Activated CD8-positive, alpha-beta memory T cell treated with anti-CD3 and anti-CD28 coated beads, Interleukin-2, amount 50 U/mL, for 4 hours (primary cell): Measurements from ENCODE around the gene FRMD4A.

Source experiments
- DNase-seq: peaks from one replicate; pipeline ENCODE4 v3.0.0-alpha.2; 2020

The FRMD4A gene

GRCh38 chr10:14004536-14004935 is 326.2 kb downstream of the FRMD4A start:
- DNase-seq, result no peak

- no peak for DNase-seq
These were observed 327.1 kb downstream of the FRMD4A start for GRCh38 chr10:14003517-14004184.

- DNase-seq, result no peak
These were observed 329.3 kb downstream of the FRMD4A start for GRCh38 chr10:14001298-14002040.

GRCh38 chr10:13998163-13998835 is 332.4 kb downstream of the FRMD4A start:
- DNase-seq, result no peak

- no peak for DNase-seq
These were observed 333.1 kb downstream of the FRMD4A start for GRCh38 chr10:13997650-13998049.

- no peak for DNase-seq
These were observed 335.8 kb downstream of the FRMD4A start for GRCh38 chr10:13994932-13995331.

GRCh38 chr10:13993673-13994089 is 337.0 kb downstream of the FRMD4A start:
- DNase-seq, result no peak

GRCh38 chr10:13993169-13993568 is 337.6 kb downstream of the FRMD4A start:
- DNase-seq, result no peak

- DNase-seq, result no peak
These were observed 339.4 kb downstream of the FRMD4A start for GRCh38 chr10:13991353-13991752.

- no peak for DNase-seq
These were observed 339.8 kb downstream of the FRMD4A start for GRCh38 chr10:13990946-13991345.

GRCh38 chr10:13990392-13990805 is 340.3 kb downstream of the FRMD4A start:
- DNase-seq, result no peak

- DNase-seq, result no peak
These were observed 341.1 kb downstream of the FRMD4A start for GRCh38 chr10:13989616-13990015.

- DNase-seq, result no peak
These were observed 343.3 kb downstream of the FRMD4A start for GRCh38 chr10:13987446-13987845.

GRCh38 chr10:13984647-13985155 is 346.0 kb downstream of the FRMD4A start:
- DNase-seq, result no peak

- DNase-seq, result no peak
These were observed 347.7 kb downstream of the FRMD4A start for GRCh38 chr10:13983035-13983434.

- no peak for DNase-seq
These were observed 352.1 kb downstream of the FRMD4A start for GRCh38 chr10:13978533-13979115.

- DNase-seq, result no peak
These were observed 352.7 kb downstream of the FRMD4A start for GRCh38 chr10:13977861-13978532.

- no peak for DNase-seq
These were observed 357.0 kb downstream of the FRMD4A start for GRCh38 chr10:13973742-13974141.

GRCh38 chr10:13972609-13973008 is 358.1 kb downstream of the FRMD4A start:
- no peak for DNase-seq

- no peak for DNase-seq
These were observed 358.9 kb downstream of the FRMD4A start for GRCh38 chr10:13971601-13972475.

- DNase-seq, result no peak
These were observed 359.8 kb downstream of the FRMD4A start for GRCh38 chr10:13970957-13971353.
